Spinal cord (tissue), 10 donors: Measurements from ENCODE around the gene SCUBE1. TPM values are rescaled to one million over a fixed set of nuclear protein-coding genes. Genes with fewer than 3 reads are reported as not detected.

Source experiments
- DNase-seq, 6 donors: peaks; one replicate each; pipeline versions ENCODE4 v3.0.0 to v3.0.0-alpha.2; 2013 to 2015; ENCODE audit warnings: low spot score in 6 of 6, low read depth in 4 of 6
- H3K27ac ChIP-seq: one replicate; pipeline ENCODE4 v1.5.1; 2013; ENCODE audit warnings: low read depth, low read length, control low read depth
- H3K27me3 ChIP-seq: one replicate; pipeline ENCODE4 v1.6.1; 2013; ENCODE audit warnings: low read length; ENCODE audit not compliant: control insufficient read depth, insufficient read depth
- H3K36me3 ChIP-seq: one replicate; pipeline ENCODE4 v1.6.1; 2013; ENCODE audit warnings: low read length; ENCODE audit not compliant: control insufficient read depth, insufficient read depth
- H3K4me1 ChIP-seq: one replicate; pipeline ENCODE4 v1.6.1; 2013; ENCODE audit warnings: low read length; ENCODE audit not compliant: control insufficient read depth, insufficient read depth
- H3K4me3 ChIP-seq: one replicate; pipeline ENCODE4 v1.5.1; 2013; ENCODE audit warnings: low read depth, low read length, control low read depth
- H3K9me3 ChIP-seq: one replicate; pipeline ENCODE4 v1.6.1; 2013; ENCODE audit warnings: low read length; ENCODE audit not compliant: control insufficient read depth, insufficient read depth
- WGBS: methylation state at CpG from one replicate; pipeline ENCODE4 v1.1.5; 2013; ENCODE audit warnings: missing lambda C conversion rate; ENCODE audit not compliant: insufficient coverage; 5-methylcytosine and 5-hydroxymethylcytosine counted together
- polyA plus RNA-seq, 2 donors: library from polyadenylated mRNA; unstranded; fragments of 120-200 nt; gene quantifications; one replicate each; pipeline ENCODE4 v1.2.1, GENCODE V29; 2013; ENCODE audit not compliant: insufficient read length in 2 of 2
- total RNA-seq, 2 donors: library from RNA; depleted of rRNA in 1 of 2; stranded (reverse); fragments of 120-200 nt in 1 of 2; fragments of >200 nt in 1 of 2; gene quantifications; one replicate each; pipeline versions ENCODE4 v1.2.3 to v1.2.4, GENCODE V29; 2013 to 2014
- donor health status: healthy.

Gene SCUBE1
- total and polyA plus RNA-seq, 4 donors = 5.3 to 13.1 (median 10.6) TPM

DNA sequence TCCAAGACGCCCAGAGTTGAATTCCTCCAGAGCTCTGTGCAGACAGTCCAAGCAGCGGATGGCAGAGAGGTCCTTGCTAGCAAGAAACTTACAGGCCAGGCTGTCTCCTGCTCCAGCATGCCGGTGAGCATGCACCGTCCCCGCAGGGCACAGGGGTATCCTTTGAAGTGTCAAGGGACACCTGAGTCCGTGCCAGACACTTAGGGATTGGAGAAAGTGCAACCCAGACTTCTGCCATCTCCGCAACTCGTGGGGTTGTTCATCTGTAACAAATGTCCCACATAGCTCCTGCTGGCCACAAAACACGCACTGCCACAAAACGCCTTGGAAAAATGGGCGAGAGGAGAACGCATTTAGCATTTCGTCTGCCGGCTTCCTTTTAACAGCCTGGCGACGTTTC lies 178.5 kb downstream of the SCUBE1 start:
- Histone ChIP-seq H3K4me1 (peaks cover 9% of the 10 kb centered on the region), H3K36me3 (peaks cover 59% of the 10 kb centered on the region), H3K9me3 (no peaks in the 10 kb centered on the region), H3K4me3 (no peak overlapping the region), H3K27ac (no peak overlapping the region), H3K27me3 (no peaks in the 10 kb centered on the region)
- DNase-seq = peak in 1 of 6 donors; percentile 20
- 42% methylated on average over 16 of the region's 16 CpGs for WGBS

DNA sequence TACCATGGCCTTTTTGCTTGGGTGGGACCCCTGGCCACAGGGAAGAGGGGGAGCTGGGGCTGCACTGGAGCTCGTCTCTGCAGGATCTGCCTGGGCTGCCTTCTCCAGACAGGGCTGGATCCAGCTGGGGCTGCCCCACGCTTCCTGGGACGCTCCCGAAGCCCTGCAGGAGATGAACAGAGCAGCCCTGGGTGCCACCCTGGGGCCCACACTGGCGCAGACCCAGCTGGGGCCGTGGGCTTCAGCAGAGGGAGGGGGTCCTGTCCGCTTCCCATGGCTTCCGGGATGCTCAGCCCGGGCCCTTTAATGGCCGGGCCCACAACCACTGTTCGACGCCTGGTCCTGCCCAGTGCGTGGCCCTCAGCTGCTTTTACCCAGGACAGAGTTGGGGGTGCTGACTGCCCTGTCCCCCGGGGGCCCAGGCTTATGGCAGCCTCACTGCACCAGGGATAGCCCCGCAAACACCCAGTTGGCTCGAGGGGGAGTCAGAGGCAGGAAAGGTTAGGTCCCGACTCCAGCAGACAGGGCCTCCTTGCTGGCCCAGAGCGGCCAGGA lies 179.9 kb downstream of the SCUBE1 start:
- no peak overlapping the region for H3K4me3 ChIP-seq
- H3K4me1 ChIP-seq = peaks cover 13% of the 10 kb centered on the region
- no peak for DNase-seq
- no peaks in the 10 kb centered on the region for H3K9me3 ChIP-seq
- H3K36me3 ChIP-seq = peaks cover 54% of the 10 kb centered on the region
- 87% methylated on average over 18 of the region's 18 CpGs for WGBS
- no peak overlapping the region for H3K27ac ChIP-seq
- no peaks in the 10 kb centered on the region for H3K27me3 ChIP-seq

GRCh38 chr22:43162412-43163150 lies 180.6 kb downstream of the SCUBE1 start:
- no peaks in the 10 kb centered on the region for H3K9me3 ChIP-seq
- H3K27me3 ChIP-seq = no peaks in the 10 kb centered on the region
- peaks cover 47% of the 10 kb centered on the region for H3K36me3 ChIP-seq
- no peak overlapping the region for H3K27ac ChIP-seq
- H3K4me3 ChIP-seq = no peak overlapping the region
- H3K4me1 ChIP-seq = peaks cover 13% of the 10 kb centered on the region
- DNase-seq = no peak
- WGBS = 92% methylated on average over 23 of the region's 24 CpGs

DNA sequence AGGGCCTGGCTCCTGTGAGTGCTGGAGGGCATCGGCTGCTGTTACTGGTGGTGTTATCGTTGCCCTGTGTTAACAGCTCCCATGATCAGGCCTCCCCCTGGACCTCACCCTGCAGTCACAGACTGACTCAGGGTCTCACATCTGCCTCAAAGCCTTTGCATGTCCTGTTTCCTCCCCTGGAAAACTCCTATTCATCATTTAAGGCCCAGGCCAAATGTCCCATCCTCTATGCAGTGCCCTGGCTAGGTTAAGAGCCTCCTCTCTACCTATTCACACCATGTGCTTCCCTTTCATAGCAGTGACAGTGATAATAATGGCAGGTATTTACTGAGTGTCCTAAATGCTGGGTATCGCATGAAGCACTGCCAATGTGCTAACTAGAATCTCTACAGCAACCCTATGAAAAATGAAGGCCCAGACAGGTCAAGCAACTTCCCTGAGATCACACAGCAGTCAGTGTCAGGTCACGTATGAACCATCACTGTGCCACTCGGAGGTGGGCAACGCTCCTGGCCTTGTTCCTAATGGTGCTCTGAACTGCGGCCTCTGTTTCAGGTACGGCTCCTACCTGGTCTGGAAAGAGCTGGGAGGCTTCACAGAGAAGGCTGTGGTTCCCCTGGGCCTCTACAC lies 182.6 kb downstream of the SCUBE1 start:
- H3K9me3 ChIP-seq = no peaks in the 10 kb centered on the region
- 99% methylated on average over 7 of the region's 8 CpGs for WGBS

GRCh38 chr22:43159484-43160178 lies 183.5 kb downstream of the SCUBE1 start:
- Histone ChIP-seq H3K9me3 (no peaks in the 10 kb centered on the region), H3K27ac (no peak overlapping the region), H3K36me3 (peaks cover 38% of the 10 kb centered on the region), H3K4me3 (no peak overlapping the region), H3K27me3 (no peaks in the 10 kb centered on the region), H3K4me1 (peaks cover 13% of the 10 kb centered on the region)
- peak in 1 of 6 donors; percentile 2 for DNase-seq
- WGBS = 52% methylated on average over 14 of the region's 18 CpGs

More for the DNA sequence above, 182.6 kb downstream of the SCUBE1 start:
- DNase-seq = no peak
- no peak overlapping the region for H3K4me3 ChIP-seq
- H3K27me3 ChIP-seq = no peaks in the 10 kb centered on the region
- H3K27ac ChIP-seq = no peak overlapping the region
- peaks cover 13% of the 10 kb centered on the region for H3K4me1 ChIP-seq
- peaks cover 38% of the 10 kb centered on the region for H3K36me3 ChIP-seq

GRCh38 chr22:43158778-43159483 lies 184.2 kb downstream of the SCUBE1 start:
- Histone ChIP-seq H3K9me3 (no peaks in the 10 kb centered on the region), H3K27me3 (no peaks in the 10 kb centered on the region), H3K36me3 (peaks cover 38% of the 10 kb centered on the region), H3K4me3 (no peak overlapping the region), H3K4me1 (peaks cover 13% of the 10 kb centered on the region), H3K27ac (no peak overlapping the region)
- 90% methylated on average over 24 of the region's 24 CpGs for WGBS
- no peak for DNase-seq

DNA sequence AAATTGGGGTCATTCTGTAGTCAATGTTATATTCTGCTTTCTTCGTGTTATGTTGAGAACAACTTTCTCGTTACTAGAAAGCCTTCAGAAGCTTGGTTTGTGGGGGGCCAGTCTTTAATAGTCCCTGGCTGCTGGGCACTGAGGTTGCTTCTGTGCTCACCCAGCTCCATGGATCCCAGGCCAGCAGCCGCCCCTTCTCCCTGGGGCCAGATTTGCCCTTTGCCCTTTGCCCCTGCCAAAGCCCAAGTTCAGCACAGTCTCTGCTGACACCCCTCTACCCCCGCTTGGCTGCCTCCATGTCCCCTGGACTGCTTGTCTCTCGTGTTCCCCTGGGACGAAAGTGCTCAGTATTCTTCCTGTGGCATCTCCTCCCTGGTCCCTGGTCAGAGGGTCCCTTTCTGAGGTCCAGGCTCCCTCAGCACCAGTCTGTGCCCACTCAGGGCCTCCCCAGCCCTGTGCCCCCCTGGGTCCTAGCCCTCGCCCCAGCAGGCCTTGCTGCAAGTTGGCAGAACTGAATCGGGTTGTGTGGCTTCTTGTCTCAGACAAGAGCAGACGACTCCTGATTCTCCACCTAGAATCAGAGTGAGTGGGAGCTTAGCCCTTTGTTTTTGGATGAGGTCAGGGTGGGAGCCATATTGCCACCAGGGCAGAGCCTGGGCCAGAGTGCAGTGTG lies 185.2 kb downstream of the SCUBE1 start:
- Histone ChIP-seq H3K36me3 (peaks cover 32% of the 10 kb centered on the region), H3K9me3 (no peaks in the 10 kb centered on the region), H3K4me3 (no peak overlapping the region), H3K27me3 (no peaks in the 10 kb centered on the region), H3K27ac (no peak overlapping the region), H3K4me1 (peaks cover 13% of the 10 kb centered on the region)
- DNase-seq = no peak
- 77% methylated on average over 8 of the region's 9 CpGs for WGBS

DNA sequence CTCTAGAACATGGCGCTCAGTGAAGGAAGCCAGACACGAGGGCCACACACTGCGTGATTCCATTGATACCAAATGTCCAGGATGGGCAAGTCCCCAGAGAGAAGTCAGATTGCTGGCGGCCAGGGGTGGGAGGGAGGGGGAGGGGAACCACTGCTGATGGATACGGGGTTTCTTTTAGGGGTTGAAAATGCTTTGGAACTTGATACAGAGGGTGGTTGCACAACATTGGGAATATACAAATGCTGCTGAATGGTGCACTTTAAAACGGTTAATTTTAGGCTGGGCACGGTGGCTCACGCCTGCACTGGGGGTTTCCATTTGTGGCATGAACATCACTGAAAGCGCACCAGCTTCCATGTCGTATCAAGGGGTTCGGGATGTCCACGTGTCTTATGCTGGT lies 186.8 kb downstream of the SCUBE1 start:
- no peak for DNase-seq
- Histone ChIP-seq H3K27ac (no peak overlapping the region), H3K36me3 (peaks cover 26% of the 10 kb centered on the region), H3K9me3 (no peaks in the 10 kb centered on the region), H3K27me3 (no peaks in the 10 kb centered on the region), H3K4me1 (peaks cover 27% of the 10 kb centered on the region), H3K4me3 (no peak overlapping the region)
- 90% methylated on average over 12 of the region's 12 CpGs for WGBS

DNA sequence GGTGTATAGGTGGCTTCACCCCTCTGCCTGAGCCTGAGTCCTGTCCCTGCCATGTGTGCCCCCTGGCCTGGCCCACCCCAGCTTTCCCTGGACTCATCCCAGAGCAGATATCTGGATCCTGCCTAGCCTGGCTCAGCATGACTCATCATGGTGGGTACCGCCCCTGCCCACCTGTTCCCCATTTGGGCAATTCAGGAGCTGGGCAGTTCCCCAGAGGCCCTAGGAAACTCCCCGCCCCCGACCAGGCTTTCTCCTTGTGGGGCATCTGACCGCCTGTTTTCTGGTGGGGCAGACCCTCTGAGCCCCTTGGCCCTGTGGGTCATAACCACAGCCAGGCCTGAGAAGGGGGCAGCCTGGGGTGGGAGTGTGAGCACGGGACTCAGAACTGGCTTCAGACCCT lies 187.4 kb downstream of the SCUBE1 start:
- H3K9me3 ChIP-seq = no peaks in the 10 kb centered on the region
- H3K27me3 ChIP-seq = no peaks in the 10 kb centered on the region
- H3K4me3 ChIP-seq = no peak overlapping the region
- no peak for DNase-seq
- no peak overlapping the region for H3K27ac ChIP-seq
- H3K4me1 ChIP-seq = peaks cover 31% of the 10 kb centered on the region
- 86% methylated on average over 5 of the region's 5 CpGs for WGBS
- H3K36me3 ChIP-seq = peaks cover 22% of the 10 kb centered on the region
